HG03025 (cell line): ENCODE results near the gene PRR5L.

Source experiments
- ATAC-seq: cut with Tn5 transposase; IDR thresholded peaks from one replicate; pipeline ENCODE4 v1.9.1; 2021; ENCODE audit warnings: mild to moderate bottlenecking, moderate library complexity; ENCODE audit not compliant: unreplicated experiment, low FRiP score

Gene PRR5L

DNA sequence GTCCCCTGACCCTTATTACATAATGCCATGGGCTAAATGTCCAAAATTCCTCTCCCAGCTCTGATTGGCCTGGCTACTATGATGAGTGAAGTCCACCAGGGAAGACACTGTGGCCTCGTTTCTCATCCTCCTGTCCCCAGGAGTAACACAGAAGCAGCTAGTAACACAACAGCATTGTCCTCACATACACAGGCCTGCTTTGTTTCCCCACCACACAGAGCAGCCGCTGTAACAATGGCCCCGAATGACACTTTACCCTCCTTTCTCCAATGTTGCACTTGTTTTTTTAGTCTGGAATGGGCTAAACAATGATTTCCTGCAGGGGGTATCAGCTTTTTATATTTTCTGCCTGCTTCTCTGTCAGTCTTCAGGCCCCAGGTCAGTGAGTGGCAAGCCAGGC, at the start of gene PRR5L:
Gene PRR5L (plus strand): TSS at position 363 of the 400 bp plus-strand sequence. CDS start 104,834 bp downstream, outside the sequence.
- no peak for ATAC-seq

DNA sequence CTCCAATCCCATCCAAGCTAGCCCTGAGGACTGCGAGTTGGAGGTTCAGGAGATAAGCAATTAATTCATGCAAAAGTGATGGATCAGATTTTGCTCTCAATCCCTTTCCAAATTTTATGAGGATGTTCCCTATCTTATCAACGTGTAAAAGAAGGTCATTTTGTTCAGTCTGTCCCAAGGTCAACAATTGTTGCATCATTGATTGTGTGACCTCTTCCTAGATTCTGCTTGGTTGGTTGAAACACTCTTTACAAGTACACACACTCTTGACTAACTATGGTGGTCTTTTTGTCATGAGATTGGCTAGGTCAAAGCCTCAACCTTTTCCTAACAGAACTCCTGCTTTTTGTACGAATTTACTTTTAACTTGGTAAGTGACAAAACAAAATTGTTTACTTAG, 48.6 kb upstream of the PRR5L start:
- ATAC-seq: no peak

GRCh38 chr11:36248436-36248835, 47.7 kb upstream of the PRR5L start:
- no peak for ATAC-seq

DNA sequence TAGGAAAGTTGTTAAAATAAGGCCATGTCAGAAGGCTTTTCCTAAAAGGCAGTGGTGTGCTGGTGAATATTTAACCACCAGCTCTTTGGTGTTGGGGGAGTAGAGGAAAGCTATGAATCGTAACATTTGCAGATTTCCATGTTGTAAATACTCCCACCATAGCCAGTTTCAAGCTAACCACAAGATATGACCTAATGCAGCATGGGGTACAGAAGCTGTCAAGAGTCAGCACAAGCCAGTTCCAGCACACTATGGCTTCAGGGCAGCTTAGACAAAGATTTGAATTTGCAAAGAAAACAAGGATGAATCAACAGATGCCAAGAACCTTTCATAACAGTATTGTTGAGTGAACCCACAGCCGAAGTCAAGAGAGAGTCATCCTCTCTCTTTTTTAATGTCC, 46.8 kb upstream of the PRR5L start:
- ATAC-seq: no peak

- no peak for ATAC-seq
Observed at GRCh38 chr11:36251823-36252222, 44.3 kb upstream of the PRR5L start.

- no peak for ATAC-seq
Observed at GRCh38 chr11:36253238-36253637, 42.9 kb upstream of the PRR5L start.

DNA sequence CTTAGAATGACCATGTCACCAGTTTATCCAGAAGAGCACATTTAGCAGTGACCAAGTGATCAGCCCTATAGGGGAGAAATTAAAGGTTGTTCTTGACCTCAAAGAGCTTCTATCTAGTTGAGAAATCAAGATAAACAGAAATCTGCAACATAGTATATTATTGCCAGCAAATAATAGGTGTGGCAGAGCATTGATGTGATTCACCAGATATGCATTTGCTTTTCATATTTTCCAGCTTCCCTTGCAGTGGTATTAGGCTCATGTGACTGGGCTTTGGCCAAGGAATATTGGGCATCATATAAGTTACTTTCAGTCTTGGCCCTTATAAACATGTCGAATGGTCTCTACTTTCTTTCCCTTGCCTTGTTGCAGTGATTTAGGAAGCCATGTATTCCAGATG, 41.4 kb upstream of the PRR5L start:
- no peak for ATAC-seq

- ATAC-seq: no peak
Observed at GRCh38 chr11:36257351-36257750, 38.7 kb upstream of the PRR5L start.

DNA sequence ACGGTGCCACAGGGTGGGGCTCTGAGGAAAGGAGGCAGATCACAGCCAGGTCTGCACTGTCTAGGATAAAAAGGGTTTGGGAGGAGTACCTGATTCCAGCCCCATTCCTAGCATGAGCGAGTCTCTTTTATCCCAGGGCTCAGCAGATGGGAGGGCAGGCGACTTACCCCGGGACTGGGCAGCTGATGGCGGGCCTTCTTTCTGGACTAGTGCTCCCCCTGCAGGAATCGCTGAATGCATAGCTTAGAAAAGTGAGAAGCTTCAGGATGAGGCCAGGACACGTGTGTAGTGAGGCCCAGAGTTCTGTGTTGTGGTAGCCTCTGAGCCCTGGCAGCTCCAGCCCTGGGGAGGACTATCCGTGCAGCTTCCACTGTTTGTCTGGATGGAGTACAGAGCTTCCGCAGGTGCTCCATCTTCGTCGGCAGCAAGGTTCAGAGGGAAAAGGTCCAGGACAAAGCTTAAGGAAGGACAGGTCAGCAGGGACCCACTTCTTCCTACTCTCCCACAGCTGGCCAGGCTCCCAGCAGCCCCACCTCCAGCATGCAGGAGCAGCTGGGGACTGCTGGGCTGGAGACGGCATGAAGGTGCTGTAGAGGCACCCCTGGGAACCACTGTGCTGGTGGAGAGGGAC, 37.2 kb upstream of the PRR5L start:
- no peak for ATAC-seq

- no peak for ATAC-seq
Observed at GRCh38 chr11:36261094-36261493, 35.0 kb upstream of the PRR5L start.

- ATAC-seq: no peak
Observed at GRCh38 chr11:36264011-36264972, 31.8 kb upstream of the PRR5L start.

DNA sequence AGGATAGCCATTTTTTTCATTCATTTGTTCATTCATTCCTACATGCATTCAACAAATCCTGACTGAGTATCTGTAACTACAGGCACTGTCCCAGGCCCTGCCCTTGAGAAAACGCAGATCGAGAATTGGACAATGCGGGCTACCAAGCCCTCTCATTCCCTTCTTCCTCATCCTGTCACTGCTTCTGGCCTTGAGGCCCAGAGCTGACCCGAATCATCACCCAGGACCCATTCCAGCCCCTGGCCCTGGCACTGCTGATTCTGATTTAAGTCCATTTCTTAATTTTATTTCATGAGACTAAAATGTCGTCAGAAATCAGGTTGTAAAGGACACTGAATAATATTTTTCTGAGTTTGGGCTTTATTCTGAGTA, 31.1 kb upstream of the PRR5L start:
- no peak for ATAC-seq

- no peak for ATAC-seq
Observed at GRCh38 chr11:36265793-36266628, 30.1 kb upstream of the PRR5L start.

DNA sequence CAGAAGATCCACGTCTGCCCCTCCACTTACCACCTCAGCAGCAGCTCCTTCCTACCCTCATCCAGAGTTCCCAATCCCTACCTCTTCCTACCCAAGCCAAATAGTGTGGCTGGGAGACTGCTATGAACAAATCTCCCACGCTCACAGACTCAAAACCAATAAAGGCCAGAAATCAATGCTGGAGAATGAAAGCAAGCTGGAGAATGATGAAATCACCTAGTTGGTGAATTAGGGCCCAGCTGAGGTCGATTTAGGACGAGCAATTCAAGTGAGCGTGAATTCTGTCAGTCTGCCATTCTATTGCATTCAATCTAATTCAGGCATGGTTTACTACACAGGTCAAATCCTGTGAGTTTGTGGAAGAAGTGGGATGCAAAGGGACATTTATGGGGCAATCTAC, 29.3 kb upstream of the PRR5L start:
- ATAC-seq: no peak

DNA sequence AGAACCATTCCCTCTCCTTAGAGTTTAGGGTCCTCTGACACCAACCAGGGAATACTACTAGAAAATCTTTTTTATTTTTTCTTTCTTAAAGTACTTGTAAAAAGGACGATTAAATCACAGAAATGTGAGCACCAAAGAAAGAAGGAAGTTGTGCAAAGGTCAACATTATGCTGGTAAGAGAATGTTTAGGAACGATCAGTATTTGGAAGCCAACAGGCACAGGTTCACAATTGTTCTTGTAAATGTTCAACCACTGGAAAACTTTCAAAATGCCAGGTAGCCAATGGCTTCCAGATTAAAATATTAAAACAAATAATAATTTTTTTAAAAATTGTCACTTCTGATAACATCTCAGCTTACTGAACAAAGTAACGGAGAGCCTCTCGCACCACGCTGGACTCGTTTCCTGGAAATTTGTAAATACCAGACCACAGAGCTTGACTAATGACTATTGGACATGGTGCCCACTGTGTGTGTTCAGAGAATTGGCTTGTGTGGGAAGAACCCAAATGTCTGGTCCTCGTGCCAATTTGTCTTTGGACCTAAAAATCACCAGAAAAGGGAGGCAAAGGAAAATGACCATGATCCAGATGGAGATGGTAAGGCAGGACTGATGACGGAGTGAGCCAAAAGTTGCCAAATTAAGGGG, 27.6 kb upstream of the PRR5L start:
- no peak for ATAC-seq

GRCh38 chr11:36270701-36271100, 25.4 kb upstream of the PRR5L start:
- ATAC-seq: no peak

GRCh38 chr11:36271794-36272407, 24.2 kb upstream of the PRR5L start:
- no peak for ATAC-seq

GRCh38 chr11:36273110-36273509, 23.0 kb upstream of the PRR5L start:
- no peak for ATAC-seq

GRCh38 chr11:36274414-36274813, 21.7 kb upstream of the PRR5L start:
- ATAC-seq: no peak
